OCI-LY1 (cell line): Measurements from ENCODE around the gene EHD1.
A peak's percentile ranks its signal among the peaks of the same experiment; 100 is the strongest.

ENCODE experiments used
- H2AFZ ChIP-seq: fragments of 200-600 bp; sonication (generic), shearing (Covaris generic); 2 replicates; pipeline ENCODE4 v1.6.0; 2014; ENCODE audit warnings: antibody characterized with exemption, mild to moderate bottlenecking, low read length
- H3F3A ChIP-seq: fragments of 200-600 bp; sonication (generic), shearing (Covaris generic); 2 replicates; pipeline ENCODE4 v1.6.0; 2014; ENCODE audit warnings: mild to moderate bottlenecking, antibody characterized with exemption, low read length, moderate library complexity; ENCODE audit not compliant: insufficient read depth
- H3K27ac ChIP-seq: fragments of 200-600 bp; sonication (generic); 2 replicates; pipeline ENCODE4 v1.5.1; 2014; ENCODE audit warnings: low read length, mixed run types, mild to moderate bottlenecking, low read depth; ENCODE audit not compliant: poor library complexity, severe bottlenecking
- H3K27me3 ChIP-seq: fragments of 200-600 bp; sonication (generic); 2 replicates; pipeline ENCODE4 v1.6.0; 2014; ENCODE audit warnings: antibody characterized with exemption, mild to moderate bottlenecking, low read length, moderate library complexity; ENCODE audit not compliant: insufficient read depth
- H3K36me3 ChIP-seq: fragments of 200-600 bp; sonication (generic); 2 replicates; pipeline ENCODE4 v1.6.1; 2014; ENCODE audit warnings: mild to moderate bottlenecking, antibody characterized with exemption, low read length, moderate library complexity, mixed read lengths; ENCODE audit not compliant: insufficient read depth
- H3K4me1 ChIP-seq: fragments of 200-600 bp; sonication (generic); 2 replicates; pipeline ENCODE4 v1.5.1; 2014; ENCODE audit warnings: mild to moderate bottlenecking, low read length, moderate library complexity; ENCODE audit not compliant: insufficient read depth, severe bottlenecking
- H3K4me2 ChIP-seq: fragments of 200-600 bp; sonication (generic), shearing (Covaris generic); 2 replicates; pipeline ENCODE4 v1.6.1; 2014; ENCODE audit warnings: low read length
- H3K4me3 ChIP-seq: fragments of 200-600 bp; sonication (generic); 2 replicates; pipeline ENCODE4 v1.5.1; 2014; ENCODE audit warnings: low read length, low read depth, mild to moderate bottlenecking, mixed read lengths; ENCODE audit not compliant: poor library complexity, severe bottlenecking
- H3K79me2 ChIP-seq: fragments of 200-600 bp; shearing (Covaris generic); 2 replicates; pipeline ENCODE4 v1.6.1; 2016; ENCODE audit warnings: mixed run types, low read length, mixed read lengths; ENCODE audit not compliant: insufficient read depth
- H3K9ac ChIP-seq: fragments of 200-600 bp; sonication (generic), shearing (Covaris generic); 2 replicates; pipeline ENCODE4 v1.6.1; 2014; ENCODE audit warnings: mild to moderate bottlenecking, low read length, mixed read lengths
- H3K9me2 ChIP-seq: fragments of 200-600 bp; sonication (generic), shearing (Covaris generic); 2 replicates; pipeline ENCODE4 v1.6.1; 2014; ENCODE audit warnings: low read depth, mild to moderate bottlenecking, low read length, mixed read lengths
- H3K9me3 ChIP-seq: fragments of 200-600 bp; shearing (Covaris generic); 2 replicates; pipeline ENCODE4 v1.6.1; 2014; ENCODE audit warnings: low read length, mixed read lengths
- H4K20me1 ChIP-seq: fragments of 200-600 bp; sonication (generic), shearing (Covaris generic); 2 replicates; pipeline ENCODE4 v1.6.0; 2016; ENCODE audit warnings: mild to moderate bottlenecking, low read length; ENCODE audit not compliant: insufficient read depth
- CTCF ChIP-seq: fragments of 200-600 bp; sonication (generic), shearing (Covaris generic); IDR thresholded peaks from 2 replicates; pipeline ENCODE4 v1.5.1; 2017; ENCODE audit warnings: mild to moderate bottlenecking, antibody characterized with exemption, low read length, moderate library complexity, mixed read lengths
- EZH2 ChIP-seq: fragments of 200-600 bp; sonication (generic), shearing (Covaris generic); IDR thresholded peaks from 2 replicates; pipeline ENCODE4 v1.8.0; 2017; ENCODE audit warnings: borderline replicate concordance, mixed run types, mild to moderate bottlenecking, antibody characterized with exemption, low read length, moderate library complexity, mixed read lengths

The EHD1 gene

DNA sequence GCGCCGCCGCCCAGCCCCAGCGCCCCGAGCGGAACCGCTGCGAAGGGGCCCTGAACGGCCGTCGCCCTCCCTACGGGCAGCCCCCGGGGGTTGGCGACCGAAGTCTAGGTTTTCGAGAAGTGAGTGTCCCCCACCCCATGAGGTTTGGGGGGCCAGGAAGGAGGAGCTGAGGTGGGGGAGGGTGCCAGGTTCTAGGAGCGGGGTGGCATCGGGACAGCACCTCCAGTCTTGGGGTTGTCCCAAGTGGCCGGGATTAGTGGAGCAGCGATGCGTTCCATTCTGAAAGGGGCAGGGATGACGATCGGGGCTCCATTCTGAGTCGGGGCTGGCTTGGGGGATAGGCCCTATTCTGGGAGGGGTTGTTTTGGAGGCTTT lies 46.5 kb upstream of the EHD1 start:
- Histone ChIP-seq H3K9ac (peak overlapping the region; percentile 69), H3K36me3 (peaks cover 5% of the 10 kb centered on the region; the same call in 1 of the 2 replicates), H3K9me2 (no peaks in the 10 kb centered on the region), H3K4me3 (peak overlapping the region; percentile 67), H3K27ac (no peak overlapping the region), H3F3A (no peaks in the 10 kb centered on the region), H3K9me3 (no peaks in the 10 kb centered on the region), H4K20me1 (no peaks in the 10 kb centered on the region), H2AFZ (no peak overlapping the region), H3K4me1 (peaks cover 24% of the 10 kb centered on the region), H3K4me2 (peak overlapping the region; percentile 92), H3K79me2 (no peaks in the 10 kb centered on the region), H3K27me3 (no peaks in the 10 kb centered on the region)
- TF ChIP-seq CTCF (no peak), EZH2 (no peak)

DNA sequence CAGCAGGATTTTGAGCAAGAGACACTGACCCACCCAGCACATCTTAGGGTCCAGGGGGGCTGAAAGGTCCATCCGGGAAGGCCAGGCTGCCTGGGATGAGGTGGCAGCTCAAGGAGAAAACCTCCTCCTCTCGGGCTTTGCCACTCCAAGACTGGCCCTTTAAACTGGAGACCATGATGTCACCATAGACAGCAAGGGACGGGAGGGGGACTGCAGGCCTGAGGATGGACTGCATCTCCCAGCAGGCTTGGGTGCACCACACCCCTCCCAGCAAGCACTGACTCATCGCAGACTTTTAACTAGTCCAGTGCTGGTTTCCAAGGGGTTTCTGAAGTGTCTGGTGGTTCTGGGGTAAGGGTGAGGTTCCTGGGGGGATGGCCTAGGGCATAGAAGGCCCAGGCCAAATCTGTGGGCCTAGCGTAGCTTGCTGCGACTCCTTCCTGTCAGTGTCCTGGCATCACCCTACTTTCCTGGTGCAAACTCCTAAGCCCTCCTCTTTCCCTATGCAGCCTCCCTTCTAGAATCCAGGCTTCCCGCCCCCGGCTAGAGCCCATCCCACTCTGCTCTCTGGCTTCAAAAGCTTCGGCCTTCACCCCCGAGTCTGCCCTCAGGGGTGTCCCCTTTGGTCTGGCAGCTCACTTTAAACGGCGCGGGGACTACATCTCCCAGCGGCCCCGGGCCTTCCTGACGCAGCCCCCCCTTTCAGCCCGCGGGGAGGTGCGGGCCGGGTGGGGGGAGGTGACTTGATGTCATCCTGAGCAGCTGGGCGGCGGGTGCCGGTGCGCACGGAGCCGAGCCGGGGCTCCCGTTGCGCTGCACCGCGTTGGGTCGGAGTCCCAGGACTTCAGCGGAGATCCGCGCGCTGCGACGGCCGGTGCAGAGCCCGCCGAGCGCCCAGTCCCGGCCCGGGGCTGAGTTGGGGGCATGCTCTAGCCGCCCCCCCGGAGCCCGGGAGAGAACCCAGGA lies 45.8 kb upstream of the EHD1 start, which contains the start of gene PPP2R5B:
Gene PPP2R5B, plus strand, starts transcription at position 746 of the 966 bp plus-strand sequence. CDS start 1,046 bp downstream, outside the sequence.
- peaks cover 29% of the 10 kb centered on the region for H3K4me1 ChIP-seq
- no peaks in the 10 kb centered on the region for H4K20me1 ChIP-seq
- H3K27ac ChIP-seq, result peak within 1 kb of the TSS; percentile 46
- TF ChIP-seq EZH2 (no peak), CTCF (no peak)
- H3K4me2 ChIP-seq, result peak within 1 kb of the TSS; percentile 92
- peak within 1 kb of the TSS; percentile 67 for H3K4me3 ChIP-seq
- peak within 1 kb of the TSS; percentile 87 for H2AFZ ChIP-seq
- no peaks in the 10 kb centered on the region for H3K79me2 ChIP-seq
- peak within 1 kb of the TSS; percentile 69 for H3K9ac ChIP-seq
- H3K9me2 ChIP-seq, result no peaks in the 10 kb centered on the region
- H3F3A ChIP-seq, result no peaks in the 10 kb centered on the region
- H3K36me3 ChIP-seq, result no peaks in the 10 kb centered on the region
- no peaks in the 10 kb centered on the region for H3K27me3 ChIP-seq
- no peaks in the 10 kb centered on the region for H3K9me3 ChIP-seq

- Histone ChIP-seq H3K79me2 (no peaks in the 10 kb centered on the region), H3K36me3 (no peaks in the 10 kb centered on the region), H3K9me2 (no peaks in the 10 kb centered on the region), H3K4me2 (no peak overlapping the region), H3K4me1 (peaks cover 39% of the 10 kb centered on the region), H3F3A (no peaks in the 10 kb centered on the region), H2AFZ (no peak overlapping the region), H4K20me1 (no peaks in the 10 kb centered on the region), H3K9me3 (no peaks in the 10 kb centered on the region), H3K9ac (no peak overlapping the region), H3K27me3 (no peaks in the 10 kb centered on the region), H3K4me3 (no peak overlapping the region), H3K27ac (no peak overlapping the region)
- TF ChIP-seq CTCF (no peak), EZH2 (no peak)
These were observed 44.8 kb upstream of the EHD1 start for GRCh38 chr11:64923151-64923661.
